ENCODE results near the gene PDGFB. TPM values are rescaled to one million over a fixed set of nuclear protein-coding genes. Genes with fewer than 3 reads are reported as not detected.
A peak's percentile ranks its signal among the peaks of the same experiment; 100 is the strongest.

Gene PDGFB
- total and polyA plus RNA-seq, 10 donors, result 1.7 to 20.5 (median 8.5) TPM

GRCh38 chr22:39265143-39265886 lies 20.5 kb upstream of the PDGFB start:
- H3K36me3 ChIP-seq, result no peaks in the 10 kb centered on the region
- intact Hi-C loops (cut with DNase I; ENCODE audit: low total_unique reads), result no loop called here
- H3K4me1 ChIP-seq, result peaks cover 0 to 11% (median 1%) of the 10 kb centered on the region in 6 donors
- H3K27me3 ChIP-seq (replicated peaks in 1 of 7), result peaks cover 0 to 9% (median 0%) of the 10 kb centered on the region in 7 donors
- H3K9me3 ChIP-seq, result peaks cover 0 to 21% (median 14%) of the 10 kb centered on the region in 8 donors
- TF ChIP-seq CTCF (IDR thresholded peaks at IDR 0.05 in 8 of 11, conservative IDR thresholded peaks at IDR 0.05 in 3 of 11) (no peak), POLR2AphosphoS5 (IDR thresholded peaks at IDR 0.05) (no peak), POLR2A (IDR thresholded peaks at IDR 0.05) (no peak)
- H3K27ac ChIP-seq, result peak overlapping the region in 3 of 8 donors; percentile 13 to 60 (median 49)
- DNase-seq, result no peak
- no peak overlapping the region for H3K4me3 ChIP-seq
- WGBS, 5 donors, result 90 to 94% (median 92%) methylated on average over 21 to 23 of the region's 23 CpGs

- H3K4me1 ChIP-seq, result peaks cover 0 to 11% (median 1%) of the 10 kb centered on the region in 6 donors
- peaks cover 0 to 9% (median 0%) of the 10 kb centered on the region in 7 donors for H3K27me3 ChIP-seq (replicated peaks in 1 of 7)
- H3K4me3 ChIP-seq, result no peak overlapping the region
- no peak for DNase-seq
- no peaks in the 10 kb centered on the region for H3K36me3 ChIP-seq
- WGBS, 5 donors, result 43 to 56% (median 51%) methylated on average over 13 of the region's 13 CpGs
- intact Hi-C loops (cut with DNase I; ENCODE audit: low total_unique reads), result no loop called here
- H3K9me3 ChIP-seq, result peaks cover 0 to 21% (median 14%) of the 10 kb centered on the region in 8 donors
- TF ChIP-seq CTCF (IDR thresholded peaks at IDR 0.05 in 8 of 11, conservative IDR thresholded peaks at IDR 0.05 in 3 of 11) (no peak), POLR2A (IDR thresholded peaks at IDR 0.05) (no peak), POLR2AphosphoS5 (IDR thresholded peaks at IDR 0.05) (peak in 2 of 3 donors; percentile 33 to 45)
- peak overlapping the region in 2 of 8 donors; percentile 13 to 27 for H3K27ac ChIP-seq
Observed at GRCh38 chr22:39264349-39265038, 19.7 kb upstream of the PDGFB start.

GRCh38 chr22:39263626-39264348 lies 19.0 kb upstream of the PDGFB start:
- 84 to 94% (median 89%) methylated on average over 10 of the region's 10 CpGs for WGBS, 5 donors
- Histone ChIP-seq H3K4me3 (no peak overlapping the region), H3K27me3 (replicated peaks in 1 of 7) (peaks cover 0 to 9% (median 0%) of the 10 kb centered on the region in 7 donors), H3K27ac (no peak overlapping the region), H3K9me3 (peaks cover 0 to 21% (median 14%) of the 10 kb centered on the region in 8 donors), H3K4me1 (peaks cover 0 to 11% (median 1%) of the 10 kb centered on the region in 6 donors), H3K36me3 (no peaks in the 10 kb centered on the region)
- intact Hi-C loops (cut with DNase I; ENCODE audit: low total_unique reads), result no loop called here
- DNase-seq, result no peak
- TF ChIP-seq POLR2A (IDR thresholded peaks at IDR 0.05) (no peak), CTCF (IDR thresholded peaks at IDR 0.05 in 8 of 11, conservative IDR thresholded peaks at IDR 0.05 in 3 of 11) (no peak), POLR2AphosphoS5 (IDR thresholded peaks at IDR 0.05) (no peak)
